Pons (tissue), 1 donor: ENCODE results near the gene THAP3.

Experiments used
- DNase-seq: peaks from one replicate; pipeline ENCODE4 v3.0.0-alpha.2; 2016; ENCODE audit warnings: low spot score

Gene THAP3

DNA sequence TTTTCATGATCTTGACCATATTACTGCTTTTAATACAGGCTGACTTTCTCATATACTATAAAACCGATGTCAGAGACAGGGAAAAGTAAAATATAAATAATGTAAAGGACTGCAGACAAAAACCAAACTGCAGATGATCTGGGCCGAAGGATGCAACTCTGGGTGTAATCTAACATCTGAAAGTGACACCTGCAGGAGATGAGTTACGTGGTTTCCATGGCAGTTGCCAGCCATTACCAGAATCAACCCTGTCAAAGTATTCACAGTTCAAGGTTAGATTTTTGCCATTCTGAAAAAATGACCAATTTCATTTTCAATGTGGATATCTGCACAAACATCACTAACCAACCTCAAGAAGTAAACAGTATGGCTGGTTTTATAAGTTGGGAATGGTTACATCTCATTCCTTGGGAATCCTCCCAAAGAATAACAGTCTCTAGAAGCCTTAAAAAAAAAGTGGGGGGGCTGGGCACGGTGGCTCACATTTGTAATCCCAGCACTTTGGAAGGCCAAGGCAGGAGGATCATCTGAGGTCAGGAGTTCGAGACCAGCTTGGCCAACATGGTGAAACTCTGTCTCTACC lies 49.2 kb downstream of the THAP3 start:
- DNase-seq: no peak

DNA sequence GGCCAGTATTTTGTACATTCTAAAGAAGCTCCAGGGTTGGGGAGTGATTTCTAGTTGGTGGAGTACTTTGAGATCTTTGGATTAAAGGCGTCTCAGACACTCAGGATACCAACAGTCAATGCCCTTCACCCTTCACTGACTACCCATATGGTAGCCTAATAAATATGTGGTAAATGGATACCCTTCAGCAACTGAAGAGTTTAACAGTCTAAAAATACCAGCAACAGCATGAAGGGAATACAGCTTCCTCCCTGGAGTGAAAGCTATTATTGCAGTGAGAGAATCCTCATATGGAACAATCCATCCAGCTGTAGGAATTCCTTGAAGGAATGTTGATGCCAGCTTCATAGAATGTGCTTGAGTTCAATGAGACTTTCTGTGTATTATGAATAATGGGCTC lies 50.1 kb downstream of the THAP3 start:
- no peak for DNase-seq

GRCh38 chr1:6675941-6676340 lies 51.3 kb downstream of the THAP3 start:
- DNase-seq: no peak
